ENCODE measurements around the gene SMIM36.

GRCh38 chr17:55500103-55500502 lies 11.1 kb downstream of the SMIM36 start:
- no peak for TF ChIP-seq MAX (IDR thresholded peaks at IDR 0.05)
- TF ChIP-seq FOXM1 (IDR thresholded peaks at IDR 0.05; ENCODE audit: borderline replicate concordance, low read depth), result no peak
- TF ChIP-seq EP300 (IDR thresholded peaks at IDR 0.05; ENCODE audit: borderline replicate concordance), result no peak
- no peak for TF ChIP-seq RAD21 (IDR thresholded peaks at IDR 0.05; ENCODE audit: low read depth)
- TF ChIP-seq, protein P1, sequence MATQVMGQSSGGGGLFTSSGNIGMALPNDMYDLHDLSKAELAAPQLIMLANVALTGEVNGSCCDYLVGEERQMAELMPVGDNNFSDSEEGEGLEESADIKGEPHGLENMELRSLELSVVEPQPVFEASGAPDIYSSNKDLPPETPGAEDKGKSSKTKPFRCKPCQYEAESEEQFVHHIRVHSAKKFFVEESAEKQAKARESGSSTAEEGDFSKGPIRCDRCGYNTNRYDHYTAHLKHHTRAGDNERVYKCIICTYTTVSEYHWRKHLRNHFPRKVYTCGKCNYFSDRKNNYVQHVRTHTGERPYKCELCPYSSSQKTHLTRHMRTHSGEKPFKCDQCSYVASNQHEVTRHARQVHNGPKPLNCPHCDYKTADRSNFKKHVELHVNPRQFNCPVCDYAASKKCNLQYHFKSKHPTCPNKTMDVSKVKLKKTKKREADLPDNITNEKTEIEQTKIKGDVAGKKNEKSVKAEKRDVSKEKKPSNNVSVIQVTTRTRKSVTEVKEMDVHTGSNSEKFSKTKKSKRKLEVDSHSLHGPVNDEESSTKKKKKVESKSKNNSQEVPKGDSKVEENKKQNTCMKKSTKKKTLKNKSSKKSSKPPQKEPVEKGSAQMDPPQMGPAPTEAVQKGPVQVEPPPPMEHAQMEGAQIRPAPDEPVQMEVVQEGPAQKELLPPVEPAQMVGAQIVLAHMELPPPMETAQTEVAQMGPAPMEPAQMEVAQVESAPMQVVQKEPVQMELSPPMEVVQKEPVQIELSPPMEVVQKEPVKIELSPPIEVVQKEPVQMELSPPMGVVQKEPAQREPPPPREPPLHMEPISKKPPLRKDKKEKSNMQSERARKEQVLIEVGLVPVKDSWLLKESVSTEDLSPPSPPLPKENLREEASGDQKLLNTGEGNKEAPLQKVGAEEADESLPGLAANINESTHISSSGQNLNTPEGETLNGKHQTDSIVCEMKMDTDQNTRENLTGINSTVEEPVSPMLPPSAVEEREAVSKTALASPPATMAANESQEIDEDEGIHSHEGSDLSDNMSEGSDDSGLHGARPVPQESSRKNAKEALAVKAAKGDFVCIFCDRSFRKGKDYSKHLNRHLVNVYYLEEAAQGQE (IDR thresholded peaks at IDR 0.05; ENCODE audit: low read depth), result no peak
- no peak for TF ChIP-seq EGR1 (IDR thresholded peaks at IDR 0.05)
- TF ChIP-seq ZBTB7A (IDR thresholded peaks at IDR 0.05; ENCODE audit: low read depth), result no peak
- no peak for TF ChIP-seq CEBPB (IDR thresholded peaks at IDR 0.05)
